ENCODE measurements around the gene TBC1D17. TPM values are rescaled to one million over a fixed set of nuclear protein-coding genes. Genes with fewer than 3 reads are reported as not detected.

Gene TBC1D17
- polyA plus RNA-seq, 1 donor from 2014 or later: 13.1 TPM

DNA sequence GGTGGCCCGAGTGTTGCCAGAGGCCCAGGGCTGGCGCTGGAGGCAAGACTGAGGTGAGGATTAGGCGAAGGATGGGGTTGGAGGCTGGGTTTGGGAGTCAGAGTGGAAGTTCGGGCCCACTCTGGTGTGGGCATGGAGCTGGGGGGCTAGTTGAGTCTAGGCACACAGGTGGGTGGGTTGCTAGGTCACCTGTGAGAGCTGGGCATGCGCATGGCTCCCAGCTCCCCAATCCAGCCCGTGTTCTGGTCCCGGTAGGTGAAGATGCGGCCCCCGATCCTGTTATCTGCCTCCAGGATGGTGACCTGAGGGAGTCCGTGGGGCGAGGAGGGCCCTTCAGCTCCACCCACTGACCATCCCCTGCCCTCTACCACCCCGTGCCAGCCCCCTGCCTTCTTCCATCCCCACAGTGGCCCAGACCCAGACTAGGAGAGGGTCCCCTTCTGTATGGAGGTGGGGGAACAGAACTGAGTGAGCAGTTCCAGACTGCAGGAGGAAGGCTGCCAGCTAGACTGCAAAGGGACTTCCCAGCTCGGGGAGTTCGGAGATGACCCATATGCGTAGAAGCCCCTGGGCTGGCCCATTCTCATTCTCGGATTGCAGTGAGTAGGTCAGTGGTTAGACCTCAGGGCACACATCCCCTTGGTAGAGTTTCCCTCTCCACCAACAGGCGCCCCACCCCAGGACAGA, 17.5 kb downstream of the TBC1D17 start:
- no peaks in the 10 kb centered on the region for H3F3A ChIP-seq (ENCODE audit: insufficient read depth, low read length, poor library complexity, severe bottlenecking)
- H3K27ac ChIP-seq (ENCODE audit: low read length): no peak overlapping the region
- no peaks in the 10 kb centered on the region for H3K79me2 ChIP-seq (replicated peaks; ENCODE audit: insufficient read depth, low read length)
- H3K4me2 ChIP-seq (ENCODE audit: low read length): no peak overlapping the region
- no peaks in the 10 kb centered on the region for H3K9me2 ChIP-seq (ENCODE audit: insufficient read depth, low read length)
- peaks cover 6% of the 10 kb centered on the region for H3K27me3 ChIP-seq (ENCODE audit: insufficient read depth, low read depth, low read length)
- no peaks in the 10 kb centered on the region for H3K9me3 ChIP-seq (ENCODE audit: low read length)
- H3K9ac ChIP-seq (ENCODE audit: low read length): no peak overlapping the region
- H2AFZ ChIP-seq (ENCODE audit: low read depth, low read length): no peak overlapping the region
- no peak overlapping the region for H3K4me3 ChIP-seq (ENCODE audit: low read length)
- no peaks in the 10 kb centered on the region for H3K36me3 ChIP-seq (ENCODE audit: insufficient read depth, low read length)
- H4K20me1 ChIP-seq (ENCODE audit: insufficient read depth): no peaks in the 10 kb centered on the region
- TF ChIP-seq TAF1 (IDR thresholded peaks at IDR 0.05; ENCODE audit: low read depth) (no peak), RAD21 (conservative IDR thresholded peaks at IDR 0.05) (no peak), POLR2AphosphoS5 (IDR thresholded peaks at IDR 0.05) (no peak), MXI1 (conservative IDR thresholded peaks at IDR 0.05; ENCODE audit: poor library complexity, severe bottlenecking) (no peak), SMC3 (conservative IDR thresholded peaks at IDR 0.05; ENCODE audit: poor library complexity) (no peak), EZH2 (IDR thresholded peaks at IDR 0.05; ENCODE audit: borderline replicate concordance, insufficient read depth, low read length, poor library complexity, severe bottlenecking) (no peak), REST (IDR thresholded peaks at IDR 0.05; ENCODE audit: borderline replicate concordance) (no peak), EP300 (conservative IDR thresholded peaks at IDR 0.05; ENCODE audit: poor library complexity, severe bottlenecking) (no peak)
- TF ChIP-seq, protein P1, sequence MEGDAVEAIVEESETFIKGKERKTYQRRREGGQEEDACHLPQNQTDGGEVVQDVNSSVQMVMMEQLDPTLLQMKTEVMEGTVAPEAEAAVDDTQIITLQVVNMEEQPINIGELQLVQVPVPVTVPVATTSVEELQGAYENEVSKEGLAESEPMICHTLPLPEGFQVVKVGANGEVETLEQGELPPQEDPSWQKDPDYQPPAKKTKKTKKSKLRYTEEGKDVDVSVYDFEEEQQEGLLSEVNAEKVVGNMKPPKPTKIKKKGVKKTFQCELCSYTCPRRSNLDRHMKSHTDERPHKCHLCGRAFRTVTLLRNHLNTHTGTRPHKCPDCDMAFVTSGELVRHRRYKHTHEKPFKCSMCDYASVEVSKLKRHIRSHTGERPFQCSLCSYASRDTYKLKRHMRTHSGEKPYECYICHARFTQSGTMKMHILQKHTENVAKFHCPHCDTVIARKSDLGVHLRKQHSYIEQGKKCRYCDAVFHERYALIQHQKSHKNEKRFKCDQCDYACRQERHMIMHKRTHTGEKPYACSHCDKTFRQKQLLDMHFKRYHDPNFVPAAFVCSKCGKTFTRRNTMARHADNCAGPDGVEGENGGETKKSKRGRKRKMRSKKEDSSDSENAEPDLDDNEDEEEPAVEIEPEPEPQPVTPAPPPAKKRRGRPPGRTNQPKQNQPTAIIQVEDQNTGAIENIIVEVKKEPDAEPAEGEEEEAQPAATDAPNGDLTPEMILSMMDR (IDR thresholded peaks at IDR 0.05; ENCODE audit: poor library complexity, severe bottlenecking): no peak

DNA sequence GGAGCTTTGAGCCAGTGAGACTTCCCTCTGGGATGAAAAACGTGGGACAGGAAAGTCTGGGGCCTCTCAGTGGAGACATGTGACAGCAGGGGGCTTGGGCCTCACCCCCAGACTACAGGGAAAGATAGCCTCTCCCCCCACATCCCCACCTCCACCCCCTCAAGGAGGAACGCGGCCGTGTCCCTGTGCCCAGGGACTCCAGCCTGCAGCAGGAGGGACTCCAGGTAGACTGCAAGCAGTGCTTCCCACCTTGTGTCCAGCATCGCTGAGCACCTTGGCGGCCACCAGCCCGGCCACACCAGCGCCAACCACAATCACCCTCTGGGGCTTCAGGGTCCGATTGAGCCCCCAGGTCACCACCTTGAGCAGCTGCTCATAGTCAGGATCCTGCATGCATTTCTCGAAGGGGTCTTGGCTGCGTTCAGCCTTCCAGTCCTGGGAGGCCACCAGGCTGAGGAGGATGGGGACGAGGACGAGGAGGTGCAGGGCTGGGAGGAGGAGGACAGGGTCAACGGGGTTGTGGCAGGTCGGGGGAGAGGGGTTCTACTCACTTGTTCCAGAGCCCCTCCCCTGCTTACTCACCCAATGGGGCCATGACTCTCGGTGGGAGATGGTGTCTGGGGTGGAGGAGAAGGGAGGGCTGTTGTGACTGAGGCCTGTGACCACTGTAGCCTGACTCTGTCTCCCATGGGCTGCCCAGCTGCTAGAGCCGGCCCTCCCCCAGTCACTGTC, 18.2 kb downstream of the TBC1D17 start:
- H3F3A ChIP-seq (ENCODE audit: insufficient read depth, low read length, poor library complexity, severe bottlenecking): no peaks in the 10 kb centered on the region
- no peaks in the 10 kb centered on the region for H3K79me2 ChIP-seq (replicated peaks; ENCODE audit: insufficient read depth, low read length)
- no peak overlapping the region for H2AFZ ChIP-seq (ENCODE audit: low read depth, low read length)
- H4K20me1 ChIP-seq (ENCODE audit: insufficient read depth): no peaks in the 10 kb centered on the region
- H3K4me2 ChIP-seq (ENCODE audit: low read length): no peak overlapping the region
- no peak for TF ChIP-seq EP300 (conservative IDR thresholded peaks at IDR 0.05; ENCODE audit: poor library complexity, severe bottlenecking)
- TF ChIP-seq POLR2AphosphoS5 (IDR thresholded peaks at IDR 0.05): no peak
- no peak for TF ChIP-seq TAF1 (IDR thresholded peaks at IDR 0.05; ENCODE audit: low read depth)
- no peak for TF ChIP-seq SMC3 (conservative IDR thresholded peaks at IDR 0.05; ENCODE audit: poor library complexity)
- TF ChIP-seq RAD21 (conservative IDR thresholded peaks at IDR 0.05): no peak
- TF ChIP-seq, protein P1 (IDR thresholded peaks at IDR 0.05; ENCODE audit: poor library complexity, severe bottlenecking): no peak
- TF ChIP-seq EZH2 (IDR thresholded peaks at IDR 0.05; ENCODE audit: borderline replicate concordance, insufficient read depth, low read length, poor library complexity, severe bottlenecking): no peak
- TF ChIP-seq MXI1 (conservative IDR thresholded peaks at IDR 0.05; ENCODE audit: poor library complexity, severe bottlenecking): no peak
- no peak for TF ChIP-seq REST (IDR thresholded peaks at IDR 0.05; ENCODE audit: borderline replicate concordance)
- H3K9me3 ChIP-seq (ENCODE audit: low read length): no peaks in the 10 kb centered on the region
- no peak overlapping the region for H3K27ac ChIP-seq (ENCODE audit: low read length)
- no peak overlapping the region for H3K9ac ChIP-seq (ENCODE audit: low read length)
- H3K36me3 ChIP-seq (ENCODE audit: insufficient read depth, low read length): no peaks in the 10 kb centered on the region
- no peak overlapping the region for H3K4me3 ChIP-seq (ENCODE audit: low read length)
- no peaks in the 10 kb centered on the region for H3K9me2 ChIP-seq (ENCODE audit: insufficient read depth, low read length)
- H3K27me3 ChIP-seq (ENCODE audit: insufficient read depth, low read depth, low read length): no peaks in the 10 kb centered on the region

All from neural cell (in vitro differentiated cells).